Caki2 (cell line): ENCODE data around the gene CCZ1. TPM values are rescaled to one million over a fixed set of nuclear protein-coding genes. Genes with fewer than 3 reads are reported as not detected.

Experiments
- total RNA-seq: library from RNA; depleted of rRNA; stranded (reverse); fragments of >200 nt; shearing (Covaris generic); gene quantifications from 2 replicates; pipeline ENCODE4 v1.2.3, GENCODE V29; 2014; ENCODE audit warnings: low replicate concordance; rRNA removed

The CCZ1 gene
- total RNA-seq, 1 experiment from 2014 or later, result 69.8 TPM

Other genes starting within 250 kb of the CCZ1 start
- 26.8 and 29.0 TPM in 2 replicates for gene RNF216, start 117.1 kb upstream of the CCZ1 start, total RNA-seq
- not detected in 2 replicates for gene OCM, start 17.9 kb upstream of the CCZ1 start, total RNA-seq
- gene RSPH10B, start 72.0 kb downstream of the CCZ1 start, total RNA-seq, result not detected in 2 replicates
- 23.9 and 25.2 TPM in 2 replicates for gene PMS2, start 110.3 kb downstream of the CCZ1 start, total RNA-seq
- gene AIMP2, start 110.5 kb downstream of the CCZ1 start, total RNA-seq, result 114 and 138 TPM in 2 replicates
- not detected in 2 replicates for gene ANKRD61, start 132.6 kb downstream of the CCZ1 start, total RNA-seq
- 150 and 200 TPM in 2 replicates for gene EIF2AK1, start 160.4 kb downstream of the CCZ1 start, total RNA-seq
- gene USP42, start 206.2 kb downstream of the CCZ1 start, total RNA-seq, result 7.0 and 15.3 TPM in 2 replicates